Left forelimb (tissue), 1 donor: ENCODE data around the gene MAP7.
"Not testable (repeated sequence)": the region's sequence is repeated elsewhere in the genome, so short reads cannot be mapped to it uniquely, and the experiment has no call there.

Experiments used
- DNase-seq: peaks from one replicate; pipeline ENCODE4 v3.0.0-alpha.2; 2018; ENCODE audit warnings: low spot score

Gene MAP7

GRCh38 chr6:136503303-136504029 lies 46.8 kb downstream of the MAP7 start:
- no peak for DNase-seq

GRCh38 chr6:136502786-136503185 lies 47.4 kb downstream of the MAP7 start:
- no peak for DNase-seq

- DNase-seq = no peak
Measured at GRCh38 chr6:136501514-136501913, 48.7 kb downstream of the MAP7 start.

- DNase-seq = no peak
Measured at GRCh38 chr6:136501096-136501495, 49.1 kb downstream of the MAP7 start.

- no peak for DNase-seq
Measured at GRCh38 chr6:136500414-136500813, 49.8 kb downstream of the MAP7 start.

GRCh38 chr6:136499370-136499769 lies 50.9 kb downstream of the MAP7 start:
- DNase-seq = no peak

GRCh38 chr6:136496449-136496848 lies 53.8 kb downstream of the MAP7 start:
- not testable (repeated sequence) for DNase-seq

GRCh38 chr6:136494710-136495109 lies 55.5 kb downstream of the MAP7 start:
- no peak for DNase-seq

- no peak for DNase-seq
Measured at GRCh38 chr6:136494059-136494458, 56.2 kb downstream of the MAP7 start.

- no peak for DNase-seq
Measured at GRCh38 chr6:136492409-136492808, 57.8 kb downstream of the MAP7 start.

GRCh38 chr6:136491754-136492153 lies 58.5 kb downstream of the MAP7 start:
- DNase-seq = no peak

GRCh38 chr6:136491251-136491650 lies 59.0 kb downstream of the MAP7 start:
- no peak for DNase-seq

GRCh38 chr6:136489689-136490033 lies 60.6 kb downstream of the MAP7 start:
- DNase-seq = not testable (repeated sequence)

- no peak for DNase-seq
Measured at GRCh38 chr6:136487759-136488425, 62.3 kb downstream of the MAP7 start.

- DNase-seq = no peak
Measured at GRCh38 chr6:136486357-136486756, 63.9 kb downstream of the MAP7 start.

GRCh38 chr6:136483906-136484305 lies 66.3 kb downstream of the MAP7 start:
- DNase-seq = no peak

GRCh38 chr6:136483005-136483404 lies 67.2 kb downstream of the MAP7 start:
- DNase-seq = not testable (repeated sequence)

GRCh38 chr6:136477548-136477947 lies 72.7 kb downstream of the MAP7 start:
- no peak for DNase-seq

- no peak for DNase-seq
Measured at GRCh38 chr6:136475686-136476085, 74.5 kb downstream of the MAP7 start.

GRCh38 chr6:136474241-136474640 lies 76.0 kb downstream of the MAP7 start:
- DNase-seq = no peak

- DNase-seq = no peak
Measured at GRCh38 chr6:136471922-136472321, 78.3 kb downstream of the MAP7 start.

- no peak for DNase-seq
Measured at GRCh38 chr6:136471372-136471771, 78.8 kb downstream of the MAP7 start.

- no peak for DNase-seq
Measured at GRCh38 chr6:136470044-136470443, 80.2 kb downstream of the MAP7 start.

- no peak for DNase-seq
Measured at GRCh38 chr6:136469154-136469553, 81.1 kb downstream of the MAP7 start.
